ENCODE measurements around the gene BICRA. TPM values are rescaled to one million over a fixed set of nuclear protein-coding genes. Genes with fewer than 3 reads are reported as not detected.
A peak's percentile ranks its signal among the peaks of the same experiment; 100 is the strongest.

The BICRA gene
- total and polyA plus RNA-seq, 9 of the 15 experiments (the other 6 are each of a cell fraction or from before 2014, with no cell fraction given), result 0.01 to 8.8 (median 1.2) TPM

GRCh38 chr19:47676811-47677210, 67.9 kb downstream of the BICRA start:
- no peaks in the 10 kb centered on the region for H3K79me2 ChIP-seq (ENCODE audit: control insufficient read depth, insufficient read depth, low read length)
- no TSS peak for BruUV-seq (replicated peaks)
- FAIRE-seq (no peak), DNase-seq (ENCODE audit: extremely low read depth in 1 of 4, low spot score in 3 of 4) (no peak), ATAC-seq (no peak)
- peak overlapping the region in 1 of 2 experiments; percentile 45; a peak in 1 of 4 replicates for H3K9ac ChIP-seq (ENCODE audit: insufficient read depth in 1 of 2, low read depth in 2 of 2, low read length in 2 of 2)
- 0 out of 2 replicates have a peak, but pooled peaks cover 5% of the 10 kb centered on the region for H4K20me1 ChIP-seq (replicated peaks; ENCODE audit: control insufficient read depth, insufficient read depth, low read length)
- no peak overlapping the region for H3K4me3 ChIP-seq
- peaks cover 4% of the 10 kb centered on the region for H3K9me1 ChIP-seq (ENCODE audit: control insufficient read depth, insufficient read depth, low read length)
- ChIA-PET POLR2A (interaction anchor here (1.1 kb wide), 1 partner anchor 9 kb away, joined by 4 read pairs; no protein-coding TSS in a partner anchor), CTCF (ENCODE audit: low intra/inter-chr PET ratio) (no interaction called here)
- peaks cover 31% of the 10 kb centered on the region; the same call in 1 of the 3 replicates for H3K36me3 ChIP-seq (ENCODE audit: control insufficient read depth, insufficient read depth, low read length)
- H3K9me3 ChIP-seq (replicated peaks; ENCODE audit: control insufficient read depth, insufficient read depth, low read depth, low read length), result no peaks in the 10 kb centered on the region
- in situ Hi-C loops (cut with MboI) (no loop called here), intact Hi-C loops (cut with micrococcal nuclease) (no loop called here)
- no peak overlapping the region for H3K27ac ChIP-seq (ENCODE audit: extremely low read depth, low read depth, low read length)
- TF ChIP-seq HOMEZ (CRISPR knock-in tag; IDR thresholded peaks at IDR 0.05) (no peak), ZKSCAN8 (CRISPR knock-in tag; IDR thresholded peaks at IDR 0.05) (no peak), CHD1 (IDR thresholded peaks at IDR 0.05; ENCODE audit: low read length) (no peak), SMAD4 (CRISPR knock-in tag; conservative IDR thresholded peaks at IDR 0.05) (no peak), PTTG1 (tag; IDR thresholded peaks at IDR 0.05; ENCODE audit: low read depth) (no peak), ZNF740 (CRISPR knock-in tag; IDR thresholded peaks at IDR 0.05) (no peak), ZNF740 (tag; IDR thresholded peaks at IDR 0.05) (no peak)
- TF ChIP-seq, protein P1, sequence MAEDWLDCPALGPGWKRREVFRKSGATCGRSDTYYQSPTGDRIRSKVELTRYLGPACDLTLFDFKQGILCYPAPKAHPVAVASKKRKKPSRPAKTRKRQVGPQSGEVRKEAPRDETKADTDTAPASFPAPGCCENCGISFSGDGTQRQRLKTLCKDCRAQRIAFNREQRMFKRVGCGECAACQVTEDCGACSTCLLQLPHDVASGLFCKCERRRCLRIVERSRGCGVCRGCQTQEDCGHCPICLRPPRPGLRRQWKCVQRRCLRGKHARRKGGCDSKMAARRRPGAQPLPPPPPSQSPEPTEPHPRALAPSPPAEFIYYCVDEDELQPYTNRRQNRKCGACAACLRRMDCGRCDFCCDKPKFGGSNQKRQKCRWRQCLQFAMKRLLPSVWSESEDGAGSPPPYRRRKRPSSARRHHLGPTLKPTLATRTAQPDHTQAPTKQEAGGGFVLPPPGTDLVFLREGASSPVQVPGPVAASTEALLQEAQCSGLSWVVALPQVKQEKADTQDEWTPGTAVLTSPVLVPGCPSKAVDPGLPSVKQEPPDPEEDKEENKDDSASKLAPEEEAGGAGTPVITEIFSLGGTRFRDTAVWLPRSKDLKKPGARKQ (CRISPR knock-in tag; IDR thresholded peaks at IDR 0.05), result no peak
- no peak overlapping the region for H2AFZ ChIP-seq (ENCODE audit: low read depth, low read length)
- H3K27me3 ChIP-seq (ENCODE audit: control insufficient read depth in 2 of 2, insufficient read depth in 2 of 2, low read length in 2 of 2), result no peaks in the 10 kb centered on the region
- no peak overlapping the region for H3K4me2 ChIP-seq (ENCODE audit: insufficient read depth, low read length)
- WGBS (ENCODE audit: insufficient coverage, low coverage, missing lambda C conversion rate), result 77% methylated on average over 8 of the region's 8 CpGs
- H3K4me1 ChIP-seq (replicated peaks in 1 of 2; ENCODE audit: control insufficient read depth in 2 of 2, insufficient read depth in 2 of 2, low read length in 2 of 2), result peaks cover 0 to 9% of the 10 kb centered on the region in 2 experiments; a peak in 2 of 5 replicates

Data from K562 (cell line).